PC-9 (cell line): ENCODE measurements around the gene SIPA1. TPM values are rescaled to one million over a fixed set of nuclear protein-coding genes. Genes with fewer than 3 reads are reported as not detected.

Experiments
- BruUV-seq: library from RNA; stranded (reverse); fragments of 400-500 nt; replicated peaks from 2 replicates; lab custom pipeline; 2021; lab: Mats Ljungman, UMichigan
- CTCF ChIA-PET: fragments of 300-600 bp; sonication (Branson Sonifier 250); formaldehyde crosslinking; loops from one replicate; lab custom pipeline; 2022; ENCODE audit warnings: antibody characterized with exemption; lab: Charles Lee
- POLR2A ChIA-PET: fragments of 300-600 bp; sonication (Branson Sonifier 250); formaldehyde crosslinking; loops from one replicate; lab custom pipeline; 2022; ENCODE audit warnings: antibody characterized with exemption; ENCODE audit not compliant: unreplicated experiment; lab: Charles Lee
- DNase-seq, 2 experiments: peaks; one replicate each; pipeline versions ENCODE4 v3.0.0 to v3.0.0-alpha.2; 2015 to 2022; ENCODE audit warnings: mixed read lengths in 1 of 2
- H2AFZ ChIP-seq: fragments of 200-600 bp; sonication (generic); 2 replicates; pipeline ENCODE4 v1.8.1; 2017; ENCODE audit warnings: antibody characterized with exemption
- H3F3A ChIP-seq: fragments of 200-600 bp; sonication (generic); 2 replicates; pipeline ENCODE4 v1.8.1; 2017; ENCODE audit warnings: antibody characterized with exemption, mild to moderate bottlenecking, low read depth; ENCODE audit not compliant: insufficient read depth
- H3K27ac ChIP-seq: fragments of 200-600 bp; sonication (generic); 2 replicates; pipeline ENCODE4 v1.6.1; 2016; ENCODE audit warnings: mixed run types
- H3K27me3 ChIP-seq: fragments of 200-600 bp; sonication (generic); 2 replicates; pipeline ENCODE4 v1.6.1; 2016; ENCODE audit warnings: low read depth, mixed run types; ENCODE audit not compliant: insufficient read depth
- H3K36me3 ChIP-seq: fragments of 200-600 bp; sonication (generic); 2 replicates; pipeline ENCODE4 v1.6.1; 2016; ENCODE audit warnings: low read depth, mixed run types
- H3K4me1 ChIP-seq: fragments of 200-600 bp; sonication (generic); replicated peaks from 2 replicates; pipeline ENCODE4 v1.6.1; 2016; ENCODE audit warnings: mixed run types; ENCODE audit not compliant: insufficient read depth
- H3K4me2 ChIP-seq: fragments of 200-600 bp; sonication (generic); 2 replicates; pipeline ENCODE4 v1.6.1; 2017; ENCODE audit warnings: mixed run types
- H3K4me3 ChIP-seq: fragments of 200-600 bp; sonication (generic); 2 replicates; pipeline ENCODE4 v1.6.1; 2016; ENCODE audit warnings: mixed run types
- H3K79me2 ChIP-seq: fragments of 200-600 bp; sonication (generic); 2 replicates; pipeline ENCODE4 v1.6.1; 2017; ENCODE audit warnings: low read depth, mixed run types
- H3K9me2 ChIP-seq: fragments of 200-600 bp; sonication (generic); 2 replicates; pipeline ENCODE4 v1.8.1; 2017; ENCODE audit warnings: mild to moderate bottlenecking; ENCODE audit not compliant: insufficient read depth
- H3K9me3 ChIP-seq: fragments of 200-600 bp; sonication (generic); 2 replicates; pipeline ENCODE4 v1.8.1; 2016; ENCODE audit warnings: low read depth; ENCODE audit not compliant: insufficient read depth
- H4K20me1 ChIP-seq: fragments of 200-600 bp; sonication (generic); 2 replicates; pipeline ENCODE4 v1.8.1; 2017; ENCODE audit not compliant: insufficient read depth
- CTCF ChIP-seq: fragments of 200-600 bp; sonication (generic); conservative IDR thresholded peaks from 2 replicates; pipeline ENCODE4 v1.6.1; 2017; ENCODE audit warnings: mixed run types, antibody characterized with exemption, mild to moderate bottlenecking, moderate library complexity
- EZH2 ChIP-seq: fragments of 200-600 bp; sonication (generic); IDR thresholded peaks from 2 replicates; pipeline ENCODE4 v1.8.0; 2017; ENCODE audit warnings: antibody characterized with exemption, low read depth
- intact Hi-C: fragments of 100-400 bp; cut with micrococcal nuclease; formaldehyde crosslinking; loops from one replicate; pipeline ENCODE4 v1.10.0; 2022; ENCODE audit not compliant: unreplicated experiment
- total RNA-seq: library from RNA; stranded (reverse); gene quantifications from 2 replicates; pipeline ENCODE4 v1.2.3, GENCODE V29; 2021

The SIPA1 gene
- total RNA-seq, 1 experiment from 2014 or later = 65.6 TPM

GRCh38 chr11:65622011-65622410, 15.9 kb upstream of the SIPA1 start:
- TF ChIP-seq EZH2 (no peak), CTCF (no peak)
- no peaks in the 10 kb centered on the region for H3K27me3 ChIP-seq
- no peaks in the 10 kb centered on the region for H3K9me3 ChIP-seq
- H2AFZ ChIP-seq = no peak overlapping the region
- H4K20me1 ChIP-seq = peaks cover 60% of the 10 kb centered on the region
- H3K9me2 ChIP-seq = no peaks in the 10 kb centered on the region
- ChIA-PET POLR2A (no interaction called here), CTCF (no interaction called here)
- no peak overlapping the region for H3K4me2 ChIP-seq
- peaks cover 27% of the 10 kb centered on the region for H3K36me3 ChIP-seq
- H3K79me2 ChIP-seq = peaks cover 28% of the 10 kb centered on the region
- BruUV-seq = no TSS peak
- no peak overlapping the region for H3K27ac ChIP-seq
- DNase-seq = no peak
- H3F3A ChIP-seq = no peaks in the 10 kb centered on the region
- intact Hi-C loops = no loop called here
- H3K4me3 ChIP-seq = no peak overlapping the region
- peaks cover 5% of the 10 kb centered on the region; the same call in 1 of the 2 replicates for H3K4me1 ChIP-seq

DNA sequence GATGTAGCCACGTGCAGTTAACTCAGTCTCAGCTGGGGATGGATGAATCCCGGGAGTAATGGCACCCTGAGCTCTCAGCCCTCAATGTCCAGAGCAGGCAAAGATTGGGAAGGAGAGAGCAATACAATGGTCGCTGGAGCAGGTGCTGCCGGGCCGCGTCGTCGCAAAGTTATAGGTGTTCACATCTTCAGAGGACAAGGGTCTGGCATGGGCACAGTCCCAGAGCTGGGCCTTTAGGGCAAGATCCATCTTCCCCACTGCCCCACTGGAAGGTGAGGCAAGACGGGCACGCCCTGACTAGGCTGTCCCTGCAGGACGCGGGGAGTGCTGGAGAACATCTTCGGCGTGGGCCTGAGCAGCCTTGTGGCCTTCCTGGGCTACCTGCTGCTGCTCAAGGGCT, 14.7 kb upstream of the SIPA1 start:
- H3K36me3 ChIP-seq = peaks cover 29% of the 10 kb centered on the region

GRCh38 chr11:65623852-65624616, 13.9 kb upstream of the SIPA1 start:
- CTCF ChIA-PET = no interaction called here
- H3K9me3 ChIP-seq = no peaks in the 10 kb centered on the region
- POLR2A ChIA-PET = no interaction called here
- no peak overlapping the region for H3K4me2 ChIP-seq
- TF ChIP-seq CTCF (no peak), EZH2 (no peak)
- H3K79me2 ChIP-seq = peaks cover 7% of the 10 kb centered on the region
- no peak overlapping the region for H2AFZ ChIP-seq
- DNase-seq = no peak
- no peaks in the 10 kb centered on the region for H3F3A ChIP-seq
- intact Hi-C loops = no loop called here
- no peak overlapping the region for H3K27ac ChIP-seq
- no peaks in the 10 kb centered on the region for H3K4me1 ChIP-seq
- peaks cover 41% of the 10 kb centered on the region for H4K20me1 ChIP-seq
- BruUV-seq = no TSS peak
- H3K4me3 ChIP-seq = no peak overlapping the region
- H3K27me3 ChIP-seq = no peaks in the 10 kb centered on the region
- peaks cover 29% of the 10 kb centered on the region for H3K36me3 ChIP-seq
- no peaks in the 10 kb centered on the region for H3K9me2 ChIP-seq

More for the DNA sequence above, 14.7 kb upstream of the SIPA1 start:
- no TSS peak for BruUV-seq
- Histone ChIP-seq H4K20me1 (peaks cover 50% of the 10 kb centered on the region), H3K27me3 (no peaks in the 10 kb centered on the region), H3K9me2 (no peaks in the 10 kb centered on the region), H3K9me3 (no peaks in the 10 kb centered on the region), H3K4me3 (no peak overlapping the region), H3F3A (no peaks in the 10 kb centered on the region), H2AFZ (no peak overlapping the region), H3K79me2 (peaks cover 16% of the 10 kb centered on the region), H3K4me1 (no peaks in the 10 kb centered on the region), H3K27ac (no peak overlapping the region), H3K4me2 (no peak overlapping the region)
- no peak for DNase-seq
- CTCF ChIA-PET = no interaction called here
- POLR2A ChIA-PET = interaction anchor here (0.5 to 0.6 kb wide), 2 partner anchors 82 to 666 kb away, joined by 3 to 5 read pairs; partner anchors contain the start of gene YIF1A
- TF ChIP-seq EZH2 (no peak), CTCF (no peak)
- intact Hi-C loops = no loop called here
